Testis (tissue), 2 donors: ENCODE data around the gene NUP214.

ENCODE experiments used
- CTCF ChIP-seq, 3 experiments: fragments of 450-650 bp in 2 of 3; fragments of 200-600 bp in 1 of 3; sonication (generic) in 1 of 3; IDR thresholded peaks; one replicate each; pipeline ENCODE4 v1.5.1; 2016 to 2019; ENCODE audit warnings: antibody characterized with exemption in 3 of 3, mild to moderate bottlenecking in 2 of 3, moderate library complexity in 1 of 3
- POLR2A ChIP-seq: fragments of 450-650 bp; IDR thresholded peaks from one replicate; pipeline ENCODE4 v1.6.1; 2017; ENCODE audit warnings: antibody characterized with exemption, mild to moderate bottlenecking, moderate library complexity

- TF ChIP-seq CTCF (IDR thresholded peaks at IDR 0.05), result no peak
- no peak for TF ChIP-seq POLR2A
Measured at GRCh38 chr9:131144201-131144600, 18.8 kb downstream of the NUP214 start.
